NOMO-1 treated with dmso at 0.1 percent for 144 hours (cell line): ENCODE measurements around the gene TARM1.

Source experiments
- DNase-seq: peaks from one replicate; lab custom pipeline; 2025; ENCODE audit not compliant: unreplicated experiment; lab: John Stamatoyannopoulos, UW

The TARM1 gene

DNA sequence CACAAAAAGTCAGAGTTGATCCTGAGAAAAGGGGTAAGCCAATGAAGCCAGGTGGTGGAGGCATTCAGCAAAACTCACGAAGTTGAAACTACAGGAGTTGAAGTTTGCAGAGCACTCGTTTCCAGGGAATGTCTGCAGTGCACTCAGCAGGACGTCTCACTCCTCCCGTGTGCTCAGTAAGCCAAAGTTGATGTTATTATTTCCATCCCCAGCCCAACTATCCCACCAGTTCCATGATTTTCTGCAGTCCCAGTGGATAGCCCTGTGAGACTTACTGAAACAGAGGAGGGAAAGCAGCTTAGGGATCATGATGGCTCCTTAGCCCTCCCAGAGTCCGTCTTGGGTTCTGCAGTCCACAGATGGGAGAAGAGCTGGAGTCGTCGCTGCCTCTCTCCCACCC, at the start of gene TARM1:
TSS of gene TARM1 (minus strand) at position 334 of the 400 bp plus-strand sequence. CDS start at position 309, 25 bp downstream.
- DNase-seq = no peak

DNA sequence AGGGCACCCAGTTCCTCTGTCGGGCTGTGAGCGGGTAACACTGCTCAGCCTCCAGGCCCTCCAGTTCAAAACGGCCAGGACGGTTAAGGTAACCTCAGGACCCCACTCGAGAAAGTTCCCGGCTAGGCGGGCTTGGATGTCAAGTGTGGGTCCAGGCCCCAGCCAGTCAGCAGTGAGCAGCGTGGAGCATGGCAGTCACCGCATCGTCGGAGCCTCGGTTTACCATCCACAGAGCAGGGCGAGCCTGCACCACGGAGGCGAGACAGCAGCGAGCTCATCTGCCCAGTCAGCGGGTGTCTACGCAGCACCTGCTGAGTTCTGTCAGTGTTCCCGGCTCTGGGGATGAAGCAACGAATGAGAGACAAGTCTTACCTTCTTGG, 48.4 kb upstream of the TARM1 start:
- no peak for DNase-seq

DNA sequence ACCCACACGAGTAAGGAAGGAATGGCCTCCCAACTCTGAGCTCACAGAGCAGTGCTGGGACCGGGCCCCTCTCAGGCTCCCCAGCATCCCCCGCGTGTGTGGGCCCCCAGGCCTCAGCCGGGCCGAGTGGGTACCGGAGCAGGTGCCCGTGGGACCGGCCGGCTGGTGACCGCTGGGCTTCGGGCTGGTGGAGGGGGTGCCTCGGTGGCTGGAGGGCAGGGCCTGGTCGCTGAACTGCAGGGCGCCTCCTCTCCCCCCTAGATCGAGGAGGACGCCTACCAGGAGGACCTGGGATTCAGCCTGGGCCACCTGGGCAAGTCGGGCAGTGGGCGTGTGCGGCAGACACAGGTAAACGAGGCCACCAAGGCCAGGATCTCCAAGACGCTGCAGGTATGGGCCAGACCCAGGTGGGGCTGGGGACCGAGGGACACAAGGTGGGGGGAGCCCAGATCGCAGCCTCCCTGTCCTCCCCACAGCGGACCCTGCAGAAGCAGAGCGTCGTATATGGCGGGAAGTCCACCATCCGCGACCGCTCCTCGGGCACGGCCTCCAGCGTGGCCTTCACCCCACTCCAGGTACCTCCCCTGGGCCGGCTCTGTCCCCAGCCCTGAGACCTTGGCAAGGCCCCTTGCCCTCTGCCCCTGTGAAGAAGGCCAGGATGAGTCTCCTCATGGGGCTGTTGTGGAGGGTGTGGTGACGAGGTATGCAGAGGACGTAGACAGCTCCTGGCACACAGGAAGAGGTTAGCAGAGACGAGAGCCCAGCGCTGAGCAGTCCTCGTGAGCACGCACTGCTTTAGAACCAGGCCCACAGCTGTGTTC, 47.8 kb upstream of the TARM1 start:
- no peak for DNase-seq

DNA sequence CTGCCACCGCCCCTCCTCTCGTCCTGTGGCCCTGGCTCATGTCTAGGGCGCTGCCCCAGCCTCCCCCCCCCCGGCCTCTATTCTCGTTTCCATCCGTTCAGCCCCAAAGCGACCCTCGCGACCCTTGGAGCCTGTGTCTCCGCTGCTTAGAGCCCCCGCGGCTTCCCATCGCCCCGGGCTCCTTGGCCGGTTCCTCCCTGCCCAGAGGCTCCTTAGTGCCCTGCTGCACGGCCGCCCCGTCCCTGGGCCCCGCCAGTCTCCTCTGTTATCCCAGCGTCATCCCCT, 47.2 kb upstream of the TARM1 start:
- DNase-seq = no peak

DNA sequence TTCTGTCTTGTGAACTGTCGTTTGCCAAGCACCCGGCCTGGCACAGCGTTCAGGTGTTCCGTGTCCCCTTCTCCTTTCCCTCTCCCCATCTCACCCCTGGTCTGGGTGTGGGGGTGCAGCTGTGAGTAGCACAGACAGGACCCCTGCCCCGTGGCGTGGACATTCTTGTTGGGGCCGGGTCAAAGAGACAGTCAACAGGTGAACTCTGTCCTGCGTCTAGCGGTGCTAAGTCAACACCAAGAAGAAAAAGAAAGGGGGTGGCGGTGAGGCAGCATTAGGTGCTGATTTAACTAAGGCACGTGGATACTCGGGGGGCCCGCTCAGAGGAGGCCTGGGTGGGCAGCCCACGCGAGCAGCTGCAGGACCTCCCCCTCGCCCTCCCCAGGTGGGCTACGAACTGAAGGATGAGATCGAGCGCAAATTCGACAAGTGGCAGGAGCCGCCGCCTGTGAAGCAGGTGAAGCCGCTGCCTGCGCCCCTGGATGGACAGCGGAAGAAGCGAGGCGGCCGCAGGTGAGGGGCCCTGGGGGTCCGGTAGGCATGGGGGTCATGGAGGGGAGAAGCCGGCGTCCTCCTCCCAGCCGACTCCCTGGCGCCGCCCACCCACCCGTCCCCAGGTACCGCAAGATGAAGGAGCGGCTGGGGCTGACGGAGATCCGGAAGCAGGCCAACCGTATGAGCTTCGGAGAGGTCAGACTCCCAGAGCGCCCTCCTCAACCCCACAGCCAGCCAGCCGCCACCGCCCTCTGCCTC, 46.7 kb upstream of the TARM1 start:
- no peak for DNase-seq

DNA sequence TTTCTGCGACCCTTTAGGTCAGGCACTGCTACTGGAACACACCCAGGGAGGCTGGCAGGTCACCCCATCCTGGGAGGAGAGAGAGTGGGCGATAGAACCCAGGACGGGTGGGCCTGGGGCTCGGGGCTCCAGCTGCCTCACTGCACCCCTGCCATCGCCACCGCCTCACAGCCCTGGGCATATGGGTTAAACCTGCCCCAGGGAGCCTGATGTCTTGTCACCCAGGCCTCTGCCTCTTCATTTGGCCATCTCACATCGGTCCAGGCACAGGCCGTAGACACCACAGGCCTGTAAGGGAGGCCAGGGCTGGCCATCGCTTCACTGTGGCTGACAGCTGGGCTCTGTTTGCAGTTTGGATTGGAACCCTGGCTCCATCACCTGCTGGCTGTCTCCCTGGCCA, 44.5 kb upstream of the TARM1 start:
- DNase-seq = no peak

DNA sequence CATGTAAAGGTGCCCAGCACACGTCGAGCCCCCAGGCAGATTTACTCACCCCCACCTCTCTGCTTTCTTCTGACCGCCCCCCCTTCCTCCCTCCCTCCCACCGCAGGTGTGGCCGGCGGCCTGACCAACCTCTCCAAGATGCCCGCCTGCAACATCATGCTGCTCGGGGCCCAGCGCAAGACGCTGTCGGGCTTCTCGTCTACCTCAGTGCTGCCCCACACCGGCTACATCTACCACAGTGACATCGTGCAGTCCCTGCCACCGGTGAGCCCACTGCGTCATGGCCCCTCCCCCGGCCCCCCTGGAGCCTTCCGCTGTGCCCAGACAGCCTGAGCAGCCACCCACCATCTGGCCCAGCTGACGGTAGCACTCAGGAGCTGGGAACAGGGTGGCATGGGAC, 43.2 kb upstream of the TARM1 start:
- DNase-seq = no peak

DNA sequence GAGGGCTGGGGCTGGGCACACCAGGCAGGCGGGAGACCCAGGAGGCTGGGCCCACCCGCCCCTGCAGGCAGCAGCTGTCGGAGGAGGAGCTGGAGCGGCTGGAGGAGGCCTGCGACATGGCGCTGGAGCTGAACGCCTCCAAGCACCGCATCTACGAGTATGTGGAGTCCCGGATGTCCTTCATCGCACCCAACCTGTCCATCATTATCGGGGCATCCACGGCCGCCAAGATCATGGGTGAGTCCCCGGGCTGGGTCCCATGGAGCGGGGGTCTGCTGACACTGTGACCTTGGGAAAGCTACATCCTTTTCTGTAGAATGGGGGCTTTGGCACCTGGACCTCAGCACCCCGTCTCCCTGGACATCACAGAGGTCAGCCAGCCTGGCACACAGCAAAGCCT, 42.5 kb upstream of the TARM1 start:
- no peak for DNase-seq

DNA sequence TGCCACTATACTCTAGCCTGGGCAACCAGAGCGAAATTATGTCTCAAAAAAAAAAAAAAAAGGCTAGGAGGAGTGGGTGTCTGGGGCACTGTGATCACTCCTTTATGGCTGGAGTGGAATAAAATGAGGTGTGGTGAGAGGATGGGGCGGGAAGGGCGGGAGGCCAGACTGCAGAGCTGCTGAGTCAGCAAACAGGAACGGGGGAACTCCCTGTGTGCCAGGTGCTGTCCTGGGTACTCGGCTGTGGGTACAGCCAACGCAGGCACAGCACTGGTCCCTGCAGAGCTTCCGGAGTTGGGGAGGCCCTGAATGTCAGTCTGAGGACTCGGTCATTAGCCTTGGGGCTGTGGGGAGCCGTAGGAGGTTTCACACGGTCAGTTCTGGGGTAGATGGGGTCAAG, 40.1 kb upstream of the TARM1 start:
- no peak for DNase-seq

DNA sequence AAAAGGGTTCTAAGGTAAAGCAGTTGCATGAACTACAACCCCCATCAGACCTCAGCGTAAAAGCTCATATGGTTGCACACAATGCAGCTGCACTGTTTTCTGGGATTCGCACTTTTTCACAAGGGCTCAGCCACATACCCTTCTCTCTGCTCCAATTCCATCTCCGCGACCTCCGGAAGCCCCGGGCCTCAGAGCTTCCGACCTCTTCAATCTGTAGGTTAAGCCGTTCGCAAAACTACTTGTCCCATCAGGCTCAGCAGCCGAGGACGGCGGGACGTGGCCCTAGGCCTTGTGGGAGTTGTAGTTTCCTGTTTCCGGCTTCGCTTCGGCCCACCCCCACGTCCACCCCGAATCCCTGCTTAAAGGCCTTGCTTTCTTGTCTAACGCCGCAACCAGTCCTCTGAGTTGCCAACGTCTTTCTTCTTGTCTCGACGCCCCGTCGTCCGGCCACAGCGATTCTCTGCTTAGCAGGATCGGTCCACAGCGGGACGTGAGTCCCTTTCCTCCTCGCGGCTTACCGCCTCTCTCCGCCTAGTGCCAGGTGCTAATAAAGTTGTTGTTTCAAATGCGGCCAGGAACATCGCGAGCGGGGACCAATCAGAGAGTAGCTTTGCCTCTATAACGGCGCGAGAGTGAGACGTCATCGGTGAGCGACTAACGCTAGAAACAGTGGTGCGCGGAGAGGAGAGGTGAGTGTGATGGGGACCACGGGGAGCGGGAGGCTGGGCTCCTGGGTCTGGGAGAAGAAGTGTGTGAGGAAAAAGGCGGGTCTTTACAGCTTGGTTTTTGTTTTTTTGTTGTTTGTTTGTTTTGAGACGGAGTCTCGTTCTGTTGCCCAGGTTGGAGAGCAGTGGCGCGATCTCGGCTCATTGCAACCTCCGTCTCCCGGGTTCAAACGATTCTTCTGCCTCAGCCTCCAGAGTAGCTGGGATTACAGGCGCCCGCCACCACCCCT, 34.2 kb upstream of the TARM1 start, which contains the start of the genes PRPF31 and TFPT:
TSS of gene PRPF31 (plus strand) at position 646 of the 955 bp plus-strand sequence. CDS start 2,525 bp downstream, outside the sequence.
TSS of gene TFPT (minus strand) at position 549 of the 955 bp plus-strand sequence. CDS start at position 161, 388 bp downstream.
- DNase-seq = peak; percentile 95

DNA sequence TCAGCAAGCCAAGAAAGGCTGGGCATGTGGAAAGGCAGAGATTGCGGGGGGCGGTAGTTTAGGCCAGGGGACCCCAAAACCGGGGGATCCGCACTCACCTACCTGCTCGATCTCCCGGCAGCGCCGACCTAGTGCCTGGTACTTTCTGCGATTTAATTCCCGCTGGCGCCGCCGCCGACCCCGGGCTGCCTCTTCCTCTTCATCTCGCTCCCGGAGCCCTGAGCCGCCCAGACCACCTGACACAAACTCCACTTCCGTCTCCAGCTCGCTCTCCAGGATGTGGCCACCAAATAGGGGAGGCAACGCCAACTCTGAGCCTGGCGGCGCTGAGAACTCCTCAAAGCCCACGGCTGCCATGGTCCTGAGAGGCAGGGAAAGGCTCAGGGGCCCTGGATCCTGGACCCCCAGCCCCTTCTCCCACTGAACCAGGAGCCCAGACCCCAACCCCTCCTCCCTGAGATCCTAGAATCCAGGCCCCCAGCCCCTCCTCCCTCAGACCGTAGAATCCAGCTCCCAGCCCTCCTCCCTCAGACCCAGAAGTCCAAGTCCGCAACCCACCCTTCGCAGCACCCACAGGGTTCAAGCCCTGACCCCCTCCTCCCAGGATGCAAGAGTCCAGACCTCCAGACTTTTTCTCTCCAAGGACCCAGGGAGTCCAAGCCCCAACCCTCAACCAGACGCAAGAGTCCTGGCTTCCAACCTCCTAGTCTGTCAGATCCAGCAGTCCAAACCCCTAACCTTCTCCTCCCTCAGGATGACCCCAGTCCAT, 33.4 kb upstream of the TARM1 start:
- DNase-seq = peak; percentile 64

DNA sequence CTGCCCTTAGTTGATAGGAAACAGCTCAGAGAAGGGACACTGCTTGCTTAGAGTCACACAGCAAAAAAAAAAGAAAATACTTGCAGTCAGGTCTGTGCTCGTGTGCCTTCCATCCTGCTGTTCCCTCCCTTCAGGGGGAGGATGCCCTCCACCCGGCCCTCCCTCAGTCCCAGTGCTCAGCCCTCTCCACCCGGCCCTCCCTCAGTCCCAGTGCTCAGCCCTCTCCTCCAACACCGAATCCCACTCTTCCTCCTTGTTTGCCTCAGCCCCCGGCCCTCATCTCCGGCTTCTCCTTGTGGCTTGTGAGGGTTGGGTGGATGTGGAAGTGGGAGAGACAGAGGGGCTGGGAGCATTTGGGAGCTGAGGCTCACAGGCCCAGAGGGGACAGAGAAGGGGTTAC, 28.5 kb upstream of the TARM1 start:
- DNase-seq = no peak

DNA sequence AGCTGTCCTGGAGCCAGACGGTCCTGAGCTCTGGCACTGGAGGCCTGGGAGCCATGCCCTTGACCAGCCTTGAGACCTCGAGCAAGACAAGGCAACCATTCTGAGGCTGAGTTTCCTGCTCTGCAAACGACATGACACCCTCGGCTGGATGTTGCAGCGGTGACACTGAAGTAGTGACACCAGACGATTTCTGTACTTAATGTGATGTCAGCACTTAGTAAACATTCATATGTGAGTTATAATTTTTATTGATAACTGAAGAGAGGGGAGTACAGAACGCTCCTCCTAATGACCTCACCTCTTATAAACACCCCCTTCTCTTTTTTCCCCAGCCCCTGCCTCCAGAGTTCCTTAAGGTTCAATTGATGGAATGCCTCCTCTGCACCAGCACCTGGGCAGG, 27.3 kb upstream of the TARM1 start:
- DNase-seq = no peak

DNA sequence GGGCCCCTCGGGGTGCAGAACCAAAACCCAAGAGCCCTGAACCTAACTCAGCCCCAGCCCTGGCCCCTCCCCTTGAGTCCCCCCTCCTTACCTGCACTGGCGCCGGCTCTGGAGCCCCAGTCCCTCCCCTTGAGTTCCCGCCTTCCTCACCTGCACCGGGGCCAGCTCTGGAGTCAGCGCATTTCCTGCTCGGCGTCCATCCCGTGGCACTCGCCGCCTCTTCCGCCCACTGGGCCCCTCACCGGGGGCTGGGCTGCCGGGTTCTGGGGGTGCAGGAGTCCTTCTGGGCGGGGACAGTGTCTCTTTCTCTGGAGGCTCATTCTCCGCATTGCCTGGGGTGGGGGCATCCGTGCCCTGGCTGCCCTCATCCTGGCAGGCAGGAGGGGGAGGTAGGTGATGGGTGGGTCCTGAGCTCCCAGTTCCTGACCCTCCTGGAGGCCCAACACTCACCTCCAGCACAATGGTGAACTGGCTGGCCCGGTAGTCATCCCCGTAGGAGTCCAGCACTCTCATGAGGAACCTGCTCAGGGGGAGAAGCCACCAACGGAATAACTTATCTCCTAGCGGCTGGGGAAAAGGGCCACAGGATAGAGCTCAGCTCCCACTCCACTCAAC, 26.8 kb upstream of the TARM1 start:
- no peak for DNase-seq

DNA sequence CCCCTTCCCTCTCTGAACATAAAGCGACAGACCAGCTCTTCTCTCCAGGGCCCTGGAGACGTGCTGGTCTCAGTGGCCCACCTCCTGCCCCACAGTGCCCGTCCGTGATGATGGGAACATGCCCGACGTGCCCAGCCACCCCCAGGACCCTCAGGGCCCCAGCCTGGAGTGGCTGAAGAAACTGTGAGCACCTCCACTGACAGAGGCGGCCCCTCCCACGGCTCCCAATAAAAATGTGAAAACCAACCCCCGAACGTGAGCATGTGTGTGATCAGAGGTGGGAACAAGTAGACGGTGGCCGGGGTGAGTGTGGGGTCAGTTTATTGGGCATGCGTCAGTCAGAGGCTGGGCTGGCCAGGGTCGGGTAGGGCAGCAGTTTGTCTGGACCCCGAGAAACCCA, 25.6 kb upstream of the TARM1 start:
- no peak for DNase-seq

DNA sequence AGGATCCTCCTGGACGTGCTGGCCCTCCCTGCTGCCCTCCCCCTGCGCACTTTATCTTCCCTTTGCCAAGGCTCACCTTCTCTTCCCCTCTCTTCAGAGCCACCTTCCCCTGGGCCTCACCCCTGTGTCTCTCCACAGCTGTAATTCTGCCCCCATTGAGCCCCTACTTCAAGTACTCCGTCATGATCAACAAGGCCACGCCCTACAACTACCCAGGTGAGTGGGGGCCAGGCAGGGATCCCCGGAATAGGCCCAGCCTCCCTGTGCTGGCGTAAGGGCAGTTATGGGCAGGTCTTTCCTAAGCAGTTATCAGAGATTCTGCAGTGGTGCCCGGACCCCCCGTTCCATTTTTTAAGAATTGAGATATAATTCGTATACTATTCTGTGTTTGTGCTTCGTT, 24.6 kb upstream of the TARM1 start:
- DNase-seq = no peak

DNA sequence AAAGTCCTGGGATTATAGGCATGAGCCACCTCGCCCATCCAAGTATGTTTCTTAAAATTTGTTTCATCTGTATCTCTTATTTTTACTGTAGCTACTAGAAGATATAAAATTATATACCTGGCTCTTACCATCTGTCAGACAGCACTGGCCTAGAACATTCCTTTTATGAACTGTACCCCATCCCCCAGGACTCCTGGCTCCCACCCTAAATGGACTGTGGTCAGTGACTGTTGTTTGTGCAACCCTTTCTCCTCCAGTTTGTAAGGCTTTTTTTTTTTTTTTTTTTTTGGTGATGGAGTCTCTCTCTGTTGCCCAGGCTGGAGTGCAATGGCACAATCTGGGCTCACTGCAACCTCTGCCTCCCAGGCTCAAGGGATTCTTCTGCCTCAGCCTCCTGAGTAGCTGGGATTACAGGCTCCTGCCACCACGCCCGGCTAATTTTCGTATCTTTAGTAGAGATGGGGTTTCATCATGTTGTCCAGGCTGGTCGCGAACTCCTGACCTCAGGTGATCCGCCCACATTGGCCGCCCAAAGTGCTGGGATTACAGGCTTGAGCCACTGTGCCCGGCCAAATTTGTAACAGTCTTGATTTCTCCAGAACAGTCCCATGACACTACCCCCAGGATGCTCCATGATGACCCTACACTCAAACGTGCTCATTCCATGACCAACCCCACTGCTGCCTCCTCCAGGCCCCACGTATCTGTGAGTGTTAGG, 24.0 kb upstream of the TARM1 start:
- no peak for DNase-seq

DNA sequence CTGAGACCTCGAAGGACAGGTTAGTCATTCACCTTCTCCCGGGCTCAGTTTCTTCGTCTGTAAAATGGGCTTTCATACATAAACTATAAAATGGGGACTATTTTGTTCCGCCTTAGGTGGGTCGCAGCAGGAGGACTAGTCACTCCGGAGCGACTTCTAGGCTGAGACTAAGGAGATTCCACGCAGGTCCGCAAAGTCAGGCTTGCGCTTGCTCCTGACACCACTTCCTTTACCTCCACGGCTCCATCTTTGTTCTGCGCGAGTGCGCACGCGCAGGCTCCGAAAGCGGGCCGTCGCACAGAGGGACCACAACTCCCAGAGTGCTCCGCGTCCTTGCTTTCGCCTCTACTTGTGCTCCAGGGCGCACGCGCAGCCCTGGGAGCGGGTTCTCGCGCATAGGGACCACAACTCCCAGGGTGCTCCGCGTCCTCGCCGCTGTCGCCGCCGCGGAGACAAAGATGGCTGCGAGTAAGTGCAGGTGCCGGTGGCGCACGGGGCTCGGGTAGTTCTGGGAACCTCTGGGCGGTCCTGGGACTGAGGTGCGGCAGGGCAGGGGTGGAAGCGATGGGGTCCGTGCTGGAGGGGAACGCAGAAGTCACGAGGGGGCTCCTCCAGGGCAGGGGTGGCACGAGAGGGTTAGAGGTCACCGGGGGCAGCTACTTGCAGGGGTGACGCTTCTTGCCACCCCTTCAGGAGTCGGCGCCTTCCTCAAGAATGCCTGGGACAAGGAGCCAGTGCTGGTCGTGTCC, 21.4 kb upstream of the TARM1 start, which contains the start of gene NDUFA3:
TSS of gene NDUFA3 (plus strand) at position 435 of the 749 bp plus-strand sequence. CDS start at position 459, 24 bp downstream.
- DNase-seq = peak; percentile 95

DNA sequence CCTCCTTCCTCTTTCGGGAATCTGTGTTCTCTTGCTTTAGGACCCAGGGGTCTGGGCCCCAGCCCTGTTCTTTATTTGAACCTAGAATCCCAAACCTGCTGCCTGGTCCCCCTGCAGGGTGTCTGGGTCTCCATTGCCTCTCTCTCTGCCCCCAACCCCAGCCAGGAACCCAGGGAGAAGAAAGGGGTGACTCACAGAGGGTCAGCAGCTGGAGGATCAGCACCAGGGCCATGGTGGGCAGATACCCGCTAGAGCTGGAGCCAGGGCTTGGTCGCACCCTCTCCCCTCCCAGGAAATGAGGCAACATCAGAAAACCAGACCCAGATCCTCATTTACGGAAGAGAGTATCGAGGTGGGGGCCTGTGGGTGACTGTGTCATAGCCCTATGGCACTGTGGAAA, 19.4 kb upstream of the TARM1 start, which contains the start of gene OSCAR:
TSS of gene OSCAR (minus strand) at position 243 of the 400 bp plus-strand sequence. CDS start at position 232, 11 bp downstream.
- DNase-seq = no peak
